ENCODE measurements around the gene EDDM3A.

EDDM3A gene

GRCh38 chr14:20790464-20791116, 44.9 kb downstream of the EDDM3A start:
- no peak for DNase-seq

DNA sequence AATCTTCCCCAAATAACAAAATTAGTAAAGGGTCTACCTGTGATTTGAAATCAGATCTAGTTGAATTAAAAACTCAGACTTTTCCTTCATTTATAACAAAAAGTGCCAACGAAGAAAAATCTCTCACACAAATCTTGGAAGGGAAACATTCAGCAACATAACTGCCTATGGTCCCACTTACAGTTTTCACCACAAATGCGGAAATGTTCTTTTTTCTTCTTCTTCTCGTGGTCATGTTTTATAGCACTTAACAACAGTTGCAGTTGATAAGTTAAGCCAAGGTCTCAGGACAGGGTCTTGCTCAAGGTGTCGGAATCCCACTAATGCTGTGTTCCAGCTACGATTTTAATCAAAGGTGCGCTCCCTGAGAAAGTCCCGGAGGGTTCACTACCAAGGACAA, 45.5 kb downstream of the EDDM3A start:
- DNase-seq: no peak

GRCh38 chr14:20791597-20791996, 45.9 kb downstream of the EDDM3A start:
- no peak for DNase-seq

- DNase-seq: no peak
Observed at GRCh38 chr14:20792556-20792955, 46.9 kb downstream of the EDDM3A start.

DNA sequence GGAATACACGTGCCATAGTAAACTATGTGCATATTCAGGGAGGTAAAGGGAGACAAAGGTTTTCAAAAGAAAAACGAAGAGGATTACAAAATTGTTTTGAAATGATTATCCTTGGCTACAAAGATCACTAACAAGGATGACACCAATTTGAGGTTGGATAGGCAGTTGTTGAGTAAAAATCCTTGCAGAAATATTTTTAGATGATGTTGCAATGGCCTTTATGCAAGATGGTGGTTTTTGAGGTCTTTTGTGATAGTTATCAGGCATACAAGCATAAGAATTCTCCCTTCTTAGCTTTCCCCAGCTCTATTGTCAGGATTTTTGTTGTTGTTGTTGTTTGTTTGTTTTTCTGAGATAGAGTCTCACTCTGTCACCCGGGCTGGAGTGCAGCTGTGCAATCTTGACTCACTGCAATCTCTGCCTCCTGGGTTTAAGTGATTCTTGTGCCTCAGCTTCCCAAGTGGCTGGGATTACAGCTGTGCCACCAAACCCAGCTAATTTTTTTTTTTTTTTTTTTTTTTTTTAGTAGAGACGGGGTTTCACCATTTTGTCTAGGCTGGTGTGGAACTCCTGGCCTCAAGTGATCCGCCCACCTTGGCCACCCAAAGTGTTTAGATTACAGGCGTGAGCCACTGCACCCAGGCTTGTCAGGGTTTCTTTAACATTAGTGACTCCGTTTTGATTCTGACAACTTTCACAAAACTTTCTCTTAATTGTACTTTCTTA, 49.1 kb downstream of the EDDM3A start:
- no peak for DNase-seq

DNA sequence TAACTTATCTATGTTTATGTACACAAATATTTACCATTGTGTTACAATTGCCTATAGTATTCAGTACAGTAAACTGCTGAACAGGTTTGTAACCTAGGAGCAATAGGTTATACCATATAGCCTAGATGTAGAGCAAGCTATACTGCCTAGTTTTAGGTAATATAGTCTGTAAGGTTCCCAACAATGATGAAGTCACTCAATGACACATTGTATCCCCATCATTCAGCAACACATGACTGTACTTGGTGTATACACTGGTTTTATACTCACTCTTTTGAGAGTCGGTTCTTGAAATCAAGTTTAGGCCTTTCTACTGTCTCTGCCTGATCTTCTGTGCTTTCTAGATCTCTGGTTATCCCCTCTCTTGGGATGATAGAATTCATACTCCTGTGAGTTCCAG, 51.5 kb downstream of the EDDM3A start:
- DNase-seq: no peak

Measured in NCI-H748 treated with DMSO at 0.1 percent for 48 hours (cell line).